IMR-90 (cell line): Measurements from ENCODE around the gene LOXL3. TPM values are rescaled to one million over a fixed set of nuclear protein-coding genes. Genes with fewer than 3 reads are reported as not detected.

Source experiments
- ATAC-seq: fragments of 200-7000 bp; cut with Tn5 transposase; 2 replicates; pipeline ENCODE4 v1.9.1; 2020; ENCODE audit warnings: low read depth, mild to moderate bottlenecking, moderate library complexity
- BruUV-seq: library from RNA; stranded (reverse); fragments of 400-500 nt; replicated peaks from 2 replicates; lab custom pipeline; 2021; lab: Mats Ljungman, UMichigan
- CTCF ChIA-PET: fragments of 300-600 bp; formaldehyde crosslinking; extraction: SDS; loops from one replicate; lab custom pipeline; 2021; ENCODE audit warnings: antibody characterized with exemption; lab: Yijun Ruan, JAX
- POLR2A ChIA-PET: fragments of 300-600 bp; sonication (Branson Sonifier 250); formaldehyde crosslinking; loops from one replicate; lab custom pipeline; 2022; ENCODE audit warnings: antibody characterized with exemption; ENCODE audit not compliant: unreplicated experiment; lab: Charles Lee
- DNase-seq: peaks from one replicate; pipeline ENCODE4 v3.0.0; 2013
- H2AFZ ChIP-seq: replicated peaks from 2 replicates; pipeline ENCODE3; 2013; ENCODE audit warnings: low read length, mild to moderate bottlenecking; ENCODE audit not compliant: poor library complexity
- H2AK5ac ChIP-seq: 2 replicates; pipeline ENCODE4 v1.6.1; 2013; ENCODE audit warnings: low read depth, low read length, inconsistent platforms
- H2AK9ac ChIP-seq: replicated peaks from 2 replicates; pipeline ENCODE3; 2013; ENCODE audit warnings: mild to moderate bottlenecking, low read depth, low read length, moderate library complexity; ENCODE audit not compliant: poor library complexity
- H2BK120ac ChIP-seq: 2 replicates; pipeline ENCODE4 v1.6.1; 2013; ENCODE audit warnings: low read depth, low read length, inconsistent platforms
- H2BK15ac ChIP-seq: 3 replicates; pipeline ENCODE4 v1.6.1; 2013; ENCODE audit warnings: low read depth, low read length, inconsistent platforms
- H2BK20ac ChIP-seq: 2 replicates; pipeline ENCODE4 v1.6.1; 2013; ENCODE audit warnings: low read depth, mild to moderate bottlenecking, inconsistent platforms, low read length, moderate library complexity
- H2BK5ac ChIP-seq: 2 replicates; pipeline ENCODE4 v1.6.1; 2013; ENCODE audit warnings: mild to moderate bottlenecking, low read depth, low read length, inconsistent platforms; ENCODE audit not compliant: poor library complexity, severe bottlenecking
- H3K14ac ChIP-seq: replicated peaks from 2 replicates; pipeline ENCODE4 v1.6.1; 2013; ENCODE audit warnings: low read depth, low read length, inconsistent platforms
- H3K18ac ChIP-seq: 2 replicates; pipeline ENCODE4 v1.6.1; 2013; ENCODE audit warnings: low read depth, low read length, control low read depth
- H3K23ac ChIP-seq: 2 replicates; pipeline ENCODE4 v1.6.1; 2013; ENCODE audit warnings: low read depth, low read length, inconsistent platforms
- H3K27ac ChIP-seq: 2 replicates; pipeline ENCODE4 v1.5.1; 2013; ENCODE audit warnings: mild to moderate bottlenecking, control low read depth, low read length; ENCODE audit not compliant: insufficient read depth
- H3K27me3 ChIP-seq: 2 replicates; pipeline ENCODE4 v1.6.1; 2013; ENCODE audit warnings: low read length; ENCODE audit not compliant: control insufficient read depth, insufficient read depth
- H3K36me3 ChIP-seq: 2 replicates; pipeline ENCODE4 v1.6.1; 2013; ENCODE audit warnings: low read length, mixed read lengths; ENCODE audit not compliant: control insufficient read depth, insufficient read depth
- H3K4ac ChIP-seq: 2 replicates; pipeline ENCODE4 v1.6.1; 2013; ENCODE audit warnings: low read depth, low read length, inconsistent platforms
- H3K4me1 ChIP-seq: 2 replicates; pipeline ENCODE4 v1.6.1; 2013; ENCODE audit warnings: low read length, mixed read lengths; ENCODE audit not compliant: control insufficient read depth, insufficient read depth
- H3K4me2 ChIP-seq: 2 replicates; pipeline ENCODE4 v1.6.1; 2013; ENCODE audit warnings: low read depth, mild to moderate bottlenecking, control low read depth, low read length, moderate library complexity
- H3K4me3 ChIP-seq: 2 replicates; pipeline ENCODE4 v1.5.1; 2013; ENCODE audit warnings: low read depth, mild to moderate bottlenecking, control low read depth, low read length, moderate library complexity; ENCODE audit not compliant: insufficient read depth
- H3K56ac ChIP-seq: 2 replicates; pipeline ENCODE4 v1.6.1; 2013; ENCODE audit warnings: low read length, inconsistent platforms; ENCODE audit not compliant: insufficient read depth; ENCODE audit errors: extremely low read depth
- H3K79me1 ChIP-seq, 2 experiments: 2 replicates each; pipeline ENCODE4 v1.6.1; 2013; ENCODE audit warnings: low read length in 2 of 2, inconsistent platforms in 1 of 2, low read depth in 1 of 2
- H3K9ac ChIP-seq: 2 replicates; pipeline ENCODE4 v1.6.1; 2013; ENCODE audit warnings: low read depth, low read length, control low read depth
- H3K9me1 ChIP-seq: 2 replicates; pipeline ENCODE4 v1.6.1; 2013; ENCODE audit warnings: low read length, inconsistent platforms; ENCODE audit not compliant: insufficient read depth
- H3K9me3 ChIP-seq: 2 replicates; pipeline ENCODE4 v1.6.1; 2013; ENCODE audit warnings: low read length; ENCODE audit not compliant: control insufficient read depth, insufficient read depth
- H4K20me1 ChIP-seq: 2 replicates; pipeline ENCODE4 v1.6.1; 2013; ENCODE audit warnings: low read length, inconsistent platforms; ENCODE audit not compliant: insufficient read depth
- H4K5ac ChIP-seq: 2 replicates; pipeline ENCODE4 v1.6.1; 2013; ENCODE audit warnings: mild to moderate bottlenecking, low read depth, low read length, control low read depth
- H4K8ac ChIP-seq, 2 experiments: 2 replicates each; pipeline ENCODE4 v1.6.1; 2013; ENCODE audit warnings: low read depth in 2 of 2, low read length in 2 of 2, control low read depth in 1 of 2, inconsistent platforms in 1 of 2
- H4K91ac ChIP-seq: 2 replicates; pipeline ENCODE4 v1.6.1; 2013; ENCODE audit warnings: low read depth, low read length, inconsistent platforms; ENCODE audit not compliant: insufficient read depth
- FOS ChIP-seq: fragments of 150-350 bp; IDR thresholded peaks from 2 replicates; pipeline ENCODE4 v1.6.1; 2016; ENCODE audit warnings: low read depth, low read length
- MAFK ChIP-seq: IDR thresholded peaks from 2 replicates; pipeline ENCODE4 v1.6.1; 2012; ENCODE audit warnings: low read depth, low read length, improper control_type of control experiment
- RAD21 ChIP-seq: IDR thresholded peaks from 2 replicates; pipeline ENCODE4 v1.6.1; 2012; ENCODE audit warnings: low read length, improper control_type of control experiment
- SMC3 ChIP-seq: fragments of 150-350 bp; IDR thresholded peaks from 2 replicates; pipeline ENCODE4 v1.6.1; 2016; ENCODE audit warnings: low read depth, mild to moderate bottlenecking, antibody characterized with exemption, low read length, moderate library complexity
- dilution Hi-C: fragments of 300-500 bp; cut with HindIII; formaldehyde crosslinking; loops from one replicate; pipeline ENCODE4 v1.14.3; 2018; ENCODE audit warnings: low sequenced_read_pairs; ENCODE audit not compliant: unreplicated experiment
- in situ Hi-C: fragments of 300-500 bp; cut with MboI; formaldehyde crosslinking; loops from 3 replicates; pipeline ENCODE4 v1.14.3; 2019; ENCODE audit warnings: low sequenced_read_pairs, inconsistent platforms, mixed read lengths
- intact Hi-C: fragments of 100-400 bp; cut with micrococcal nuclease; formaldehyde crosslinking; loops from 2 replicates; pipeline ENCODE4 v1.10.0; 2022
- polyA plus RNA-seq, 3 experiments: library from polyadenylated mRNA; depleted of rRNA; stranded (reverse); fragments of >200 nt; gene quantifications; 2 replicates each; pipeline ENCODE4 v1.2.3, GENCODE V29; 2012; ENCODE audit warnings: low replicate concordance in 1 of 3
- total RNA-seq: library from RNA; depleted of rRNA; stranded (reverse); fragments of >200 nt; gene quantifications from 2 replicates; pipeline ENCODE4 v1.2.3, GENCODE V29; 2012
- TF ChIP-seq, protein P1 (sequence below): conservative IDR thresholded peaks from 2 replicates; pipeline ENCODE4 v1.5.1; 2012; ENCODE audit warnings: mild to moderate bottlenecking, low read depth, low read length, improper control_type of control experiment

Gene LOXL3
- total and polyA plus RNA-seq, 2 of the 4 experiments (the other 2 are of a cell fraction) = 17.9 to 23.4 TPM

DNA sequence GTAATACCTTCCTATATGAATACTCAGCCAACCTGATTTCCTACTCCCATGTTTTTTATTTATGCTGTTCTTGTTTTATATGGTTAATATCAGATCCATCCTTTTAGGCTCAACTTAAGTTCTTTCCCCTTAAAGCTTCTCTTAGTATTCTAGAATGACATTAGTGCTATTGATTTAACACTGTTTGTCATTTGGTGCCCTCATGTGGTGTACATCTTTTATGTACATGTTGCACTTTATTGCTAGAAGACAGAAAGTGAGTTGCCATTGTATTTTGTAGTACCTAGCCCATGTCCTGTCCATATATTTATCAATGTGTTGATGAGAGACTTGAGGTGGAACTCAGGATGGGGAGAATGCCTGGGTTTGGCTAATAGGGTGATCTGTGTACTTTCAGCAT, 21.5 kb downstream of the LOXL3 start:
- Histone ChIP-seq H3K9me1 (peaks cover 17% of the 10 kb centered on the region), H4K91ac (no peak overlapping the region), H3K27ac (no peak overlapping the region), H2BK20ac (no peak overlapping the region), H2AFZ (no peak overlapping the region), H2AK9ac (no peak overlapping the region), H3K79me1 (peaks cover 29 to 45% of the 10 kb centered on the region in 2 experiments), H3K23ac (no peak overlapping the region), H3K4ac (no peak overlapping the region), H2BK120ac (no peak overlapping the region), H3K9ac (no peak overlapping the region), H4K5ac (no peak overlapping the region), H3K4me1 (peaks cover 12% of the 10 kb centered on the region), H3K4me2 (no peak overlapping the region), H3K27me3 (no peaks in the 10 kb centered on the region), H3K36me3 (peaks cover 32% of the 10 kb centered on the region), H2AK5ac (no peak overlapping the region), H2BK5ac (no peak overlapping the region), H3K9me3 (no peaks in the 10 kb centered on the region), H3K56ac (no peak overlapping the region), H4K20me1 (peaks cover 13% of the 10 kb centered on the region), H3K14ac (no peak overlapping the region), H3K4me3 (no peak overlapping the region), H4K8ac (no peak overlapping the region), H3K18ac (no peak overlapping the region), H2BK15ac (no peak overlapping the region)
- dilution Hi-C loops (no loop called here), in situ Hi-C loops (no loop called here), intact Hi-C loops (no loop called here)
- POLR2A ChIA-PET = no interaction called here
- DNase-seq (peak; percentile 66), ATAC-seq (no peak)
- BruUV-seq = no TSS peak
- CTCF ChIA-PET = interaction anchor here (0.5 to 3.0 kb wide), 4 partner anchors 19 to 56 kb away, joined by 3 to 14 read pairs (median 4); no protein-coding TSS in a partner anchor
- TF ChIP-seq SMC3 (peak; percentile 67; the same call in 1 of the 2 replicates), RAD21 (peak; percentile 65), FOS (no peak), MAFK (peak; percentile 43; the same call in 1 of the 2 replicates)
- TF ChIP-seq, protein P1, sequence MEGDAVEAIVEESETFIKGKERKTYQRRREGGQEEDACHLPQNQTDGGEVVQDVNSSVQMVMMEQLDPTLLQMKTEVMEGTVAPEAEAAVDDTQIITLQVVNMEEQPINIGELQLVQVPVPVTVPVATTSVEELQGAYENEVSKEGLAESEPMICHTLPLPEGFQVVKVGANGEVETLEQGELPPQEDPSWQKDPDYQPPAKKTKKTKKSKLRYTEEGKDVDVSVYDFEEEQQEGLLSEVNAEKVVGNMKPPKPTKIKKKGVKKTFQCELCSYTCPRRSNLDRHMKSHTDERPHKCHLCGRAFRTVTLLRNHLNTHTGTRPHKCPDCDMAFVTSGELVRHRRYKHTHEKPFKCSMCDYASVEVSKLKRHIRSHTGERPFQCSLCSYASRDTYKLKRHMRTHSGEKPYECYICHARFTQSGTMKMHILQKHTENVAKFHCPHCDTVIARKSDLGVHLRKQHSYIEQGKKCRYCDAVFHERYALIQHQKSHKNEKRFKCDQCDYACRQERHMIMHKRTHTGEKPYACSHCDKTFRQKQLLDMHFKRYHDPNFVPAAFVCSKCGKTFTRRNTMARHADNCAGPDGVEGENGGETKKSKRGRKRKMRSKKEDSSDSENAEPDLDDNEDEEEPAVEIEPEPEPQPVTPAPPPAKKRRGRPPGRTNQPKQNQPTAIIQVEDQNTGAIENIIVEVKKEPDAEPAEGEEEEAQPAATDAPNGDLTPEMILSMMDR = peak; percentile 55
